ACC112 (cell line): ENCODE measurements around the gene LRRC47.
"Not testable (repeated sequence)": the region's sequence is repeated elsewhere in the genome, so short reads cannot be mapped to it uniquely, and the experiment has no call there.

Experiments
- H2AFZ ChIP-seq: fragments of 200-600 bp; sonication (generic); one replicate; pipeline ENCODE4 v1.6.0; 2017; ENCODE audit warnings: antibody characterized with exemption, low read length; ENCODE audit not compliant: unreplicated experiment
- H3K27ac ChIP-seq: fragments of 200-600 bp; sonication (generic); 2 replicates; pipeline ENCODE4 v1.5.1; 2014; ENCODE audit warnings: low read depth, mild to moderate bottlenecking, antibody characterized with exemption, low read length, moderate library complexity
- H3K27me3 ChIP-seq: fragments of 200-600 bp; sonication (generic); 2 replicates; pipeline ENCODE4 v1.6.1; 2014; ENCODE audit warnings: mild to moderate bottlenecking, antibody characterized with exemption, low read length, moderate library complexity, mixed read lengths; ENCODE audit not compliant: insufficient read depth
- H3K36me3 ChIP-seq: fragments of 200-600 bp; sonication (generic); 2 replicates; pipeline ENCODE4 v1.6.1; 2016; ENCODE audit warnings: mild to moderate bottlenecking, antibody characterized with exemption, low read length, moderate library complexity, mixed read lengths; ENCODE audit not compliant: insufficient read depth
- H3K4me1 ChIP-seq: fragments of 200-600 bp; sonication (generic); one replicate; pipeline ENCODE4 v1.6.1; 2016; ENCODE audit warnings: low read length, mixed read lengths; ENCODE audit not compliant: insufficient read depth, unreplicated experiment, control insufficient read depth
- H3K4me3 ChIP-seq: fragments of 200-600 bp; sonication (generic); 2 replicates; pipeline ENCODE4 v1.5.1; 2014; ENCODE audit warnings: mild to moderate bottlenecking, low read depth, low read length
- H3K79me2 ChIP-seq: fragments of 200-600 bp; sonication (generic); one replicate; pipeline ENCODE4 v1.6.0; 2016; ENCODE audit warnings: low read length; ENCODE audit not compliant: control insufficient read depth, unreplicated experiment, insufficient read depth

LRRC47 gene

GRCh38 chr1:3800795-3801194, 4.5 kb upstream of the LRRC47 start:
- H3K27me3 ChIP-seq = peaks cover 16% of the 10 kb centered on the region; the same call in 1 of the 2 replicates
- H3K36me3 ChIP-seq, H3K27ac ChIP-seq, H2AFZ ChIP-seq, H3K79me2 ChIP-seq, H3K4me1 ChIP-seq, H3K4me3 ChIP-seq: not testable (repeated sequence)

GRCh38 chr1:3799976-3800685, 3.8 kb upstream of the LRRC47 start:
- Histone ChIP-seq H3K4me3 (no peak overlapping the region), H3K27ac (no peak overlapping the region), H2AFZ (no peak overlapping the region), H3K27me3 (peaks cover 16% of the 10 kb centered on the region; the same call in 1 of the 2 replicates), H3K4me1 (no peaks in the 10 kb centered on the region), H3K36me3 (no peaks in the 10 kb centered on the region), H3K79me2 (peaks cover 14% of the 10 kb centered on the region)

GRCh38 chr1:3795453-3796214, 664 bp downstream of the LRRC47 start:
- peak overlapping the region; percentile 91 for H2AFZ ChIP-seq
- H3K27ac ChIP-seq = no peak overlapping the region
- H3K79me2 ChIP-seq = peaks cover 53% of the 10 kb centered on the region
- H3K4me1 ChIP-seq = peaks cover 5% of the 10 kb centered on the region
- H3K4me3 ChIP-seq = peak overlapping the region; percentile 90
- H3K27me3 ChIP-seq = no peaks in the 10 kb centered on the region
- H3K36me3 ChIP-seq = no peaks in the 10 kb centered on the region

- Histone ChIP-seq H3K79me2 (peaks cover 81% of the 10 kb centered on the region), H3K27ac (no peak overlapping the region), H3K4me3 (no peak overlapping the region), H2AFZ (no peak overlapping the region), H3K36me3 (no peaks in the 10 kb centered on the region), H3K4me1 (peaks cover 5% of the 10 kb centered on the region), H3K27me3 (no peaks in the 10 kb centered on the region)
These were observed 5.3 kb downstream of the LRRC47 start for GRCh38 chr1:3790952-3791351.

- Histone ChIP-seq H3K4me3 (no peak overlapping the region), H3K27ac (no peak overlapping the region), H3K36me3 (0 out of 2 replicates have a peak, but pooled peaks cover under 1% of the 10 kb centered on the region), H3K4me1 (peaks cover 5% of the 10 kb centered on the region), H3K79me2 (peaks cover 76% of the 10 kb centered on the region), H2AFZ (no peak overlapping the region), H3K27me3 (no peaks in the 10 kb centered on the region)
These were observed 5.8 kb downstream of the LRRC47 start for GRCh38 chr1:3790500-3790923.

- Histone ChIP-seq H3K79me2 (peaks cover 68% of the 10 kb centered on the region), H3K4me1 (peaks cover 5% of the 10 kb centered on the region), H3K4me3 (no peak overlapping the region), H3K27me3 (no peaks in the 10 kb centered on the region), H3K36me3 (0 out of 2 replicates have a peak, but pooled peaks cover 2% of the 10 kb centered on the region), H3K27ac (no peak overlapping the region), H2AFZ (no peak overlapping the region)
These were observed 6.6 kb downstream of the LRRC47 start for GRCh38 chr1:3789421-3790300.

- Histone ChIP-seq H2AFZ (no peak overlapping the region), H3K79me2 (peaks cover 61% of the 10 kb centered on the region), H3K27ac (no peak overlapping the region), H3K4me1 (peaks cover 5% of the 10 kb centered on the region), H3K36me3 (0 out of 2 replicates have a peak, but pooled peaks cover 2% of the 10 kb centered on the region), H3K27me3 (no peaks in the 10 kb centered on the region), H3K4me3 (no peak overlapping the region)
These were observed 7.4 kb downstream of the LRRC47 start for GRCh38 chr1:3788756-3789420.

GRCh38 chr1:3787745-3788605, 8.3 kb downstream of the LRRC47 start:
- Histone ChIP-seq H3K4me3 (no peak overlapping the region), H3K36me3 (0 out of 2 replicates have a peak, but pooled peaks cover 2% of the 10 kb centered on the region), H2AFZ (no peak overlapping the region), H3K4me1 (no peaks in the 10 kb centered on the region), H3K79me2 (peaks cover 52% of the 10 kb centered on the region), H3K27ac (no peak overlapping the region), H3K27me3 (no peaks in the 10 kb centered on the region)

- no peak overlapping the region for H3K27ac ChIP-seq
- H2AFZ ChIP-seq = no peak overlapping the region
- H3K79me2 ChIP-seq = peaks cover 46% of the 10 kb centered on the region
- H3K36me3 ChIP-seq = 0 out of 2 replicates have a peak, but pooled peaks cover 2% of the 10 kb centered on the region
- H3K4me3 ChIP-seq = no peak overlapping the region
- H3K4me1 ChIP-seq = no peaks in the 10 kb centered on the region
- H3K27me3 ChIP-seq = no peaks in the 10 kb centered on the region
These were observed 9.0 kb downstream of the LRRC47 start for GRCh38 chr1:3787349-3787715.
